ENCODE data around the gene ARHGAP25. TPM values are rescaled to one million over a fixed set of nuclear protein-coding genes. Genes with fewer than 3 reads are reported as not detected.

The ARHGAP25 gene
- total RNA-seq, 4 donors from 2014 or later, result 2.2 to 11.6 (median 7.2) TPM

GRCh38 chr2:68837861-68838341, 103.3 kb downstream of the ARHGAP25 start:
- Histone ChIP-seq H3K36me3 (no peaks in the 10 kb centered on the region), H3K27ac (no peak overlapping the region), H3K27me3 (no peaks in the 10 kb centered on the region), H3K9me3 (no peaks in the 10 kb centered on the region), H3K4me1 (peaks cover 0 to 3% (median under 1%) of the 10 kb centered on the region in 4 donors), H3K4me3 (no peak overlapping the region)
- intact Hi-C loops (cut with DNase I; ENCODE audit: low total_unique reads), result no loop called here
- WGBS, 2 donors (ENCODE audit: low coverage in 1 of 2), result 69 to 75% methylated on average over 2 to 3 of the region's 3 CpGs
- in situ Hi-C loops (cut with MboI; ENCODE audit: low pct_ligation_motif_present in 1 of 4, low pct_unique_long_range_greater_than_20kb in 1 of 4, low sequenced_read_pairs in 3 of 4), result no loop called here
- DNase-seq, result no peak
- TF ChIP-seq POLR2A (IDR thresholded peaks at IDR 0.05) (no peak), CTCF (IDR thresholded peaks at IDR 0.05) (no peak)

GRCh38 chr2:68838641-68839040, 104.0 kb downstream of the ARHGAP25 start:
- DNase-seq, result no peak
- in situ Hi-C loops (cut with MboI; ENCODE audit: low pct_ligation_motif_present in 1 of 4, low pct_unique_long_range_greater_than_20kb in 1 of 4, low sequenced_read_pairs in 3 of 4) (no loop called here), intact Hi-C loops (cut with DNase I; ENCODE audit: low total_unique reads) (no loop called here)
- Histone ChIP-seq H3K4me1 (no peaks in the 10 kb centered on the region), H3K9me3 (no peaks in the 10 kb centered on the region), H3K36me3 (no peaks in the 10 kb centered on the region), H3K27ac (no peak overlapping the region), H3K4me3 (no peak overlapping the region), H3K27me3 (no peaks in the 10 kb centered on the region)
- no peak for TF ChIP-seq CTCF (IDR thresholded peaks at IDR 0.05)
- 90% methylated on average over 10 of the region's 10 CpGs; no CpG with 5 or more reads in 1 of the 2 donors for WGBS, 2 donors (ENCODE audit: low coverage in 1 of 2)

- Histone ChIP-seq H3K4me1 (no peaks in the 10 kb centered on the region), H3K36me3 (no peaks in the 10 kb centered on the region), H3K27me3 (no peaks in the 10 kb centered on the region), H3K4me3 (no peak overlapping the region), H3K9me3 (no peaks in the 10 kb centered on the region), H3K27ac (no peak overlapping the region)
- intact Hi-C loops (cut with DNase I; ENCODE audit: low total_unique reads) (no loop called here), in situ Hi-C loops (cut with MboI; ENCODE audit: low pct_ligation_motif_present in 1 of 4, low pct_unique_long_range_greater_than_20kb in 1 of 4, low sequenced_read_pairs in 3 of 4) (no loop called here)
- peak; percentile 18 to 51 (median 42) for TF ChIP-seq CTCF (IDR thresholded peaks at IDR 0.05)
- no peak for TF ChIP-seq POLR2AphosphoS5 (IDR thresholded peaks at IDR 0.05)
- DNase-seq, result no peak
- WGBS, 2 donors (ENCODE audit: low coverage in 1 of 2), result 82% methylated on average over 2 of the region's 2 CpGs; no CpG with 5 or more reads in 1 of the 2 donors
These were observed 104.7 kb downstream of the ARHGAP25 start for GRCh38 chr2:68839260-68839833.

- no peak for DNase-seq
- no peak for TF ChIP-seq EP300 (IDR thresholded peaks at IDR 0.05; ENCODE audit: low read depth)
- no peak for TF ChIP-seq POLR2A (IDR thresholded peaks at IDR 0.05)
- no peak for TF ChIP-seq POLR2AphosphoS5 (IDR thresholded peaks at IDR 0.05)
- TF ChIP-seq CTCF (IDR thresholded peaks at IDR 0.05), result no peak
- no peak overlapping the region for H3K4me3 ChIP-seq
- H3K9me3 ChIP-seq, result no peaks in the 10 kb centered on the region
- 84 to 100% methylated on average over 2 of the region's 2 CpGs for WGBS, 2 donors (ENCODE audit: low coverage in 1 of 2)
- H3K4me1 ChIP-seq, result no peaks in the 10 kb centered on the region
- no peaks in the 10 kb centered on the region for H3K36me3 ChIP-seq
- in situ Hi-C loops (cut with MboI; ENCODE audit: low pct_ligation_motif_present in 1 of 4, low pct_unique_long_range_greater_than_20kb in 1 of 4, low sequenced_read_pairs in 3 of 4), result loop anchor here in 1 of 4 donors (10.0 kb wide), 1 partner anchor 50 kb away; no protein-coding TSS in a partner anchor
- no peaks in the 10 kb centered on the region for H3K27me3 ChIP-seq
- no peak overlapping the region for H3K27ac ChIP-seq
- intact Hi-C loops (cut with DNase I; ENCODE audit: low total_unique reads), result no loop called here
These were observed 110.4 kb downstream of the ARHGAP25 start for GRCh38 chr2:68845043-68845442.
